ENCODE results near the gene RASGRP2.
A peak's percentile ranks its signal among the peaks of the same experiment; 100 is the strongest.

Gene RASGRP2

GRCh38 chr11:64744544-64745188 lies 724 bp upstream of the RASGRP2 start:
- Histone ChIP-seq H3K4me1 (ENCODE audit: insufficient read depth, low read length) (peaks cover 7% of the 10 kb centered on the region; the same call in 1 of the 2 replicates), H3K9ac (ENCODE audit: low read depth, low read length) (peak overlapping the region; percentile 87; the same call in 1 of the 2 replicates)

DNA sequence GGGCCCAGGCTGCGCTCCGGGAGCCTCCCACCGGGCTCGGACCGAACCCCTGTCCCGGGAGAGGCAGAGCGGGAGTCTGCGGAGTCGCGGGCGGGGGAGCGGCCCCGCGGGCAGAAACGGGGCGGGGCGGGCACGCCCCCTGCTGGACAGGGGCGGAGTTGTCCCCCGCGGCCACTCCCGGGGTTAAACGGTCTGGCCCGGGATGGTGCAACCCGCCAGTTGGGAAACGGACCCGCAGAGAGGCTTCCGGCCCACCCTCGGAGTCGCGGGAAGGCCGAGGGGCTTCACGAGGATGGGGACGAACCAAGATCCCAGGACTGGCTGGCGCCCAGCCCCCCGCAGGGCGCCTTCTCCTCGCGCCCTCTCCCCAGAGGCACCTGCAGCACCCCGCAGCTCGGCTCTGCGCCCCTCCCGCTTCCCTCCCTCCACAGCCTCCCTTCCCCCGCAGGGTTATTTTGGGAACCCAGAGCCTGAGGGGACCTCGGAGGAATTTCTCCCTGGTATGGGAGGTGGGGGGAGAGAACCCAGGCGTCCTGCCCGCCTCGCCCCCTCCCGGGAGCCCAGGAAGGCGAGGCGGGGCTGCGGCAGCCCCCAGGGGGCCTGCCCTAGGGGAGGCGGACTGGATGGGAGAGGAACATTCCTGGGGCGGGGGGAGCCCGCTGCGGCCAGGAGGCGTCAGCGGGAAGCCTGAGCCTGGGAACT lies 902 bp downstream of the RASGRP2 start:
- Histone ChIP-seq H3K9ac (ENCODE audit: low read depth, low read length) (peak overlapping the region; percentile 63), H3K36me3 (ENCODE audit: insufficient read depth, low read length) (no peaks in the 10 kb centered on the region), H3K4me1 (ENCODE audit: insufficient read depth, low read length) (peaks cover 12% of the 10 kb centered on the region; the same call in 1 of the 2 replicates), H3K9me3 (ENCODE audit: control insufficient read depth, insufficient read depth, low read length) (no peaks in the 10 kb centered on the region)

More at GRCh38 chr11:64744544-64745188, 724 bp upstream of the RASGRP2 start:
- no peaks in the 10 kb centered on the region for H3K9me3 ChIP-seq (ENCODE audit: control insufficient read depth, insufficient read depth, low read length)
- no peaks in the 10 kb centered on the region for H3K36me3 ChIP-seq (ENCODE audit: insufficient read depth, low read length)

DNA sequence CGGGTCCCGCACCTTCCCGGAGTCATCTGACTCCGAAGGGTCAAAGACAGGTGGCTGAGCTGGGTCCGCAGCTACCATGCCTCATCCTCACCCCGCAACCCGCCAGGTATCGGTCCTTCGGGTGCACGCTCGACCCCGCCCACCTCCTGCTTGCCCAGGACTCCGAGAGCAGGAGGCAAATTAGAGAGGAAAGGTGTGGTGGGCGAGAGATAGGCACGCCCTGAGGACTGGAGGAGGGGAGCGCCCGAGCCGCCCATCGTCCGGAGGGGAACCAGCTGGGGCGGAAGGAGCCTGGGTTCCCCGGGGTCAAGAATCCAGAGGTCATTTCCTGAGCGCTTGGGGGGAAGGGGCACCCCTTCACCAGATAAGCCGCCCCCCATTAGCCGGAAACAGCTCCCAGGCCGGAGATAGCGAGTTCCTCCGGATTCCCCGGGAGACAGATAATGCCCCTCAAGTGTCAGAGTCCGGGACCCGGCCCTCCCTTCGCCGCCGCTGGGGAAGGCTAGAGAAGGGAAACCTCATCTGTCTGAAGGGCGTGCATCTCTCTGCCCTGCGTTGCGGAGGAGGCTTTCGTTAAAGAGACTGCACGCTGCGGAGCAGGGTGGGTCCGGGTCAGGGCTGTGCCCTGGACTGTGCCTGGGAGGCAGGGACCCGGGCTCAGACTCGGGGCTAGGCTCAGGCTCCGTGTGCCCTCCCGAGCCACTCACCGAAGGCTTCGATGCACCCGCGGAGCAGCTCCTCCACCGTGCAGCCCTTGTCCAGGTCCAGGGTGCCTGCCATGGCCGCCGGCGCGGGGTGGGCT lies 1.7 kb downstream of the RASGRP2 start:
- Histone ChIP-seq H3K9me3 (ENCODE audit: control insufficient read depth, insufficient read depth, low read length) (no peaks in the 10 kb centered on the region), H3K9ac (ENCODE audit: low read depth, low read length) (peak overlapping the region; percentile 63), H3K4me1 (ENCODE audit: insufficient read depth, low read length) (peaks cover 12% of the 10 kb centered on the region; the same call in 1 of the 2 replicates), H3K36me3 (ENCODE audit: insufficient read depth, low read length) (no peaks in the 10 kb centered on the region)

- Histone ChIP-seq H3K9me3 (ENCODE audit: control insufficient read depth, insufficient read depth, low read length) (no peaks in the 10 kb centered on the region), H3K9ac (ENCODE audit: low read depth, low read length) (peak overlapping the region; percentile 63; the same call in 1 of the 2 replicates), H3K36me3 (ENCODE audit: insufficient read depth, low read length) (no peaks in the 10 kb centered on the region), H3K4me1 (ENCODE audit: insufficient read depth, low read length) (peaks cover 12% of the 10 kb centered on the region; the same call in 1 of the 2 replicates)
These were observed 2.4 kb downstream of the RASGRP2 start for GRCh38 chr11:64741375-64742086.

GRCh38 chr11:64739871-64740270 lies 4.1 kb downstream of the RASGRP2 start:
- Histone ChIP-seq H3K4me1 (ENCODE audit: insufficient read depth, low read length) (peaks cover 12% of the 10 kb centered on the region; the same call in 1 of the 2 replicates), H3K9me3 (ENCODE audit: control insufficient read depth, insufficient read depth, low read length) (no peaks in the 10 kb centered on the region), H3K9ac (ENCODE audit: low read depth, low read length) (no peak overlapping the region), H3K36me3 (ENCODE audit: insufficient read depth, low read length) (no peaks in the 10 kb centered on the region)

GRCh38 chr11:64736654-64737053 lies 7.3 kb downstream of the RASGRP2 start:
- Histone ChIP-seq H3K9me3 (ENCODE audit: control insufficient read depth, insufficient read depth, low read length) (no peaks in the 10 kb centered on the region), H3K4me1 (ENCODE audit: insufficient read depth, low read length) (peaks cover 12% of the 10 kb centered on the region; the same call in 1 of the 2 replicates), H3K36me3 (ENCODE audit: insufficient read depth, low read length) (no peaks in the 10 kb centered on the region; the same call in 1 of the 2 replicates), H3K9ac (ENCODE audit: low read depth, low read length) (no peak overlapping the region)

GRCh38 chr11:64735725-64736259 lies 8.2 kb downstream of the RASGRP2 start:
- H3K4me1 ChIP-seq (ENCODE audit: insufficient read depth, low read length) = peaks cover 8% of the 10 kb centered on the region; the same call in 1 of the 2 replicates
- no peak overlapping the region for H3K9ac ChIP-seq (ENCODE audit: low read depth, low read length)
- H3K9me3 ChIP-seq (ENCODE audit: control insufficient read depth, insufficient read depth, low read length) = no peaks in the 10 kb centered on the region
- no peaks in the 10 kb centered on the region; the same call in 1 of the 2 replicates for H3K36me3 ChIP-seq (ENCODE audit: insufficient read depth, low read length)

GRCh38 chr11:64734811-64735724 lies 8.9 kb downstream of the RASGRP2 start:
- Histone ChIP-seq H3K9ac (ENCODE audit: low read depth, low read length) (no peak overlapping the region), H3K9me3 (ENCODE audit: control insufficient read depth, insufficient read depth, low read length) (no peaks in the 10 kb centered on the region), H3K36me3 (ENCODE audit: insufficient read depth, low read length) (no peaks in the 10 kb centered on the region; the same call in 1 of the 2 replicates), H3K4me1 (ENCODE audit: insufficient read depth, low read length) (peaks cover 7% of the 10 kb centered on the region; the same call in 1 of the 2 replicates)

DNA sequence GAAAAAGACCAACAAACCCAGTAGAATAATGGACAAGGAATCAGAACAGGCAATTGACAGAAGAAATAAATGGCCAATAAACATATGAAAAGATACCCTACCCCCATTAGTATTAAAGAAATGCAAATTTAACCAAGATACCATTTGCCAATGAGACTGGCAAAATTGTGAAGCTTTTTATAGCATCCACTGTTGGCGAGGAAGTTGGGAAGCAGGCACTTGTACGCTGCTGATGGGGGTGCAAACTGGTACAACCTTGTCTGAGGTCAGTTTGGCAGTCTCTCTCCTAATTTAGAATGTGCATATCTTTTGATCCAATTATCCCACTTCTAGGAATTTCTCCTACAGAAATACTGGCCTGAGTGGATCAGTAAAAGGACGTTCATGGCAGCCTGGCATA lies 12.3 kb downstream of the RASGRP2 start:
- no peak overlapping the region for H3K9ac ChIP-seq (ENCODE audit: low read depth, low read length)
- H3K9me3 ChIP-seq (ENCODE audit: control insufficient read depth, insufficient read depth, low read length) = no peaks in the 10 kb centered on the region
- H3K36me3 ChIP-seq (ENCODE audit: insufficient read depth, low read length) = no peaks in the 10 kb centered on the region; the same call in 1 of the 2 replicates
- peaks cover 2% of the 10 kb centered on the region for H3K4me1 ChIP-seq (ENCODE audit: insufficient read depth, low read length)

DNA sequence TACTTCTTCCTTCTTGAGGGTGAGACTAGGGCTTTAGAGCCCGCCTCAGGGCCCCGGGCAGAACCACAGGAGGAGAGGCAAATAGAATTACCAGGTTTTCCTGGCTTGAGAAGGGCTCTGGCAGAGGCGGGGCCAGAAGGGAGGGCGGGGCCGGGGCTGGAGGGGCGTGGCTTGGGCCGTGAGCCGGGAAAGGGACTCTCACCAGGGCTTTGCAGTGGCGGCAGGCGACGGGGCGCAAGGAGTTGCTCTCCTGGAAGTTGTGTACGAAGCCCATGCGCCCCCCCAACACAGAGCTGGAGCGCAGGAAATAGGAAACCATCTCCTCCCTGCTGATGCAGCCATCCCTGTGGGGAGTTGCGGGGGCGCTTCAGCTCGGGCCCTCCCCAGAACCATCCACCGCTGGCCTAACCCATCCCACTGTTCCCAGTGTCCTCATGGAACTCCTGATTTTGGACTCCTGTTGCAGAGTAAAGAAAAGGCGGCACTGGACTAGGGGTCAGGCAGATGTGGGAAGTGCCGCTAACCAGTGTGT lies 14.0 kb downstream of the RASGRP2 start:
- no peaks in the 10 kb centered on the region; the same call in 1 of the 2 replicates for H3K36me3 ChIP-seq (ENCODE audit: insufficient read depth, low read length)
- no peaks in the 10 kb centered on the region for H3K9me3 ChIP-seq (ENCODE audit: control insufficient read depth, insufficient read depth, low read length)
- peak overlapping the region; percentile 28; the same call in 1 of the 2 replicates for H3K9ac ChIP-seq (ENCODE audit: low read depth, low read length)
- peaks cover 17% of the 10 kb centered on the region for H3K4me1 ChIP-seq (ENCODE audit: insufficient read depth, low read length)

GRCh38 chr11:64728757-64729365 lies 15.1 kb downstream of the RASGRP2 start:
- H3K4me1 ChIP-seq (ENCODE audit: insufficient read depth, low read length) = peaks cover 26% of the 10 kb centered on the region
- H3K9ac ChIP-seq (ENCODE audit: low read depth, low read length) = no peak overlapping the region
- H3K9me3 ChIP-seq (ENCODE audit: control insufficient read depth, insufficient read depth, low read length) = no peaks in the 10 kb centered on the region
- H3K36me3 ChIP-seq (ENCODE audit: insufficient read depth, low read length) = no peaks in the 10 kb centered on the region; the same call in 1 of the 2 replicates

DNA sequence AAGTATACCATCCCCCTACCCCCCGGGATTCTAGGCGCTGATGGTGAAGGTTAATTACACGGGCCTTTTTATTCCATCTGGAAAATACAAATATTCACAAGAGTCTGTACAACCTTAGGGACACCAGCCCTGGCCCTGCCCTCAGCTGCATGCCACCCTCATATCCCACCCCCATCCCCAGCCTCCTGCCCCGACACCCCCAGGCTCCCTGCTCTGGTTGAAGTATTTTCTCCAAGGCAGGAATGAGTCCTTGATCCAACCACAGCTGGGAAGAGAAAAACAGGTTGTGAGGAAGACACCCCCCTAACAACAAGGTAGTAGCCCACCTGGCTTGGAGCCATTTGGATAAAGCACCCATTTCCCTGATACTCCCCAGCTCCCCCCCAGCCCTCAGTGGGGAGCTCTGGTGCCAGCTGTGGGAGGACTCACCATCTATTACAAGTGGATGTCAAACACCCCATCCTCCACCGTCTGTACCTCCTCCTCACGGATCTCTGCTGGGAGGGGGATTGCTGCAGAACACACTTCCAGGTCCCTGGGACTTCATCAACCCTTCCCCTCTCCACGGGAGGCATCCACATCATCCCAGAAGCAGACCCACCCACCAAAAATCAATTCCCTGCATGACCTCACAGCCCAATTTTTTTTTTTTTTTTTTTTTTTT lies 16.9 kb downstream of the RASGRP2 start:
- Histone ChIP-seq H3K9ac (ENCODE audit: low read depth, low read length) (no peak overlapping the region), H3K4me1 (ENCODE audit: insufficient read depth, low read length) (peaks cover 29% of the 10 kb centered on the region), H3K36me3 (ENCODE audit: insufficient read depth, low read length) (no peaks in the 10 kb centered on the region; the same call in 1 of the 2 replicates), H3K9me3 (ENCODE audit: control insufficient read depth, insufficient read depth, low read length) (no peaks in the 10 kb centered on the region)
